ENCODE data around the gene RB1. TPM values are rescaled to one million over a fixed set of nuclear protein-coding genes. Genes with fewer than 3 reads are reported as not detected.

The RB1 gene
- total RNA-seq, 1 donor from 2014 or later, result 36.2 TPM

GRCh38 chr13:48304143-48304876, 759 bp downstream of the RB1 start:
- Mint-ChIP-seq H3K4me1 (ENCODE audit: unreplicated experiment) (peaks cover 18% of the 10 kb centered on the region), H3K27me3 (ENCODE audit: unreplicated experiment) (peaks cover 12% of the 10 kb centered on the region), H3K9me3 (ENCODE audit: unreplicated experiment) (no peaks in the 10 kb centered on the region), H3K4me3 (ENCODE audit: unreplicated experiment) (peak overlapping the region; percentile 95), H3K36me3 (ENCODE audit: low read depth, unreplicated experiment) (peaks cover 6% of the 10 kb centered on the region), H3K27ac (ENCODE audit: unreplicated experiment) (peak overlapping the region; percentile 89)
- TF ChIP-seq, protein P1, sequence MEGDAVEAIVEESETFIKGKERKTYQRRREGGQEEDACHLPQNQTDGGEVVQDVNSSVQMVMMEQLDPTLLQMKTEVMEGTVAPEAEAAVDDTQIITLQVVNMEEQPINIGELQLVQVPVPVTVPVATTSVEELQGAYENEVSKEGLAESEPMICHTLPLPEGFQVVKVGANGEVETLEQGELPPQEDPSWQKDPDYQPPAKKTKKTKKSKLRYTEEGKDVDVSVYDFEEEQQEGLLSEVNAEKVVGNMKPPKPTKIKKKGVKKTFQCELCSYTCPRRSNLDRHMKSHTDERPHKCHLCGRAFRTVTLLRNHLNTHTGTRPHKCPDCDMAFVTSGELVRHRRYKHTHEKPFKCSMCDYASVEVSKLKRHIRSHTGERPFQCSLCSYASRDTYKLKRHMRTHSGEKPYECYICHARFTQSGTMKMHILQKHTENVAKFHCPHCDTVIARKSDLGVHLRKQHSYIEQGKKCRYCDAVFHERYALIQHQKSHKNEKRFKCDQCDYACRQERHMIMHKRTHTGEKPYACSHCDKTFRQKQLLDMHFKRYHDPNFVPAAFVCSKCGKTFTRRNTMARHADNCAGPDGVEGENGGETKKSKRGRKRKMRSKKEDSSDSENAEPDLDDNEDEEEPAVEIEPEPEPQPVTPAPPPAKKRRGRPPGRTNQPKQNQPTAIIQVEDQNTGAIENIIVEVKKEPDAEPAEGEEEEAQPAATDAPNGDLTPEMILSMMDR (IDR thresholded peaks at IDR 0.05; ENCODE audit: unreplicated experiment), result no peak
- peak; percentile 14 for DNase-seq (ENCODE audit: low spot score)

GRCh38 chr13:48311223-48311622, 7.7 kb downstream of the RB1 start:
- Mint-ChIP-seq H3K9me3 (ENCODE audit: unreplicated experiment) (no peaks in the 10 kb centered on the region), H3K27me3 (ENCODE audit: unreplicated experiment) (no peaks in the 10 kb centered on the region), H3K27ac (ENCODE audit: unreplicated experiment) (no peak overlapping the region), H3K4me1 (ENCODE audit: unreplicated experiment) (peaks cover 3% of the 10 kb centered on the region), H3K36me3 (ENCODE audit: low read depth, unreplicated experiment) (peaks cover 23% of the 10 kb centered on the region), H3K4me3 (ENCODE audit: unreplicated experiment) (no peak overlapping the region)
- DNase-seq (ENCODE audit: low spot score), result no peak
- TF ChIP-seq, protein P1 (IDR thresholded peaks at IDR 0.05; ENCODE audit: unreplicated experiment), result no peak

GRCh38 chr13:48315969-48316650, 12.6 kb downstream of the RB1 start:
- Mint-ChIP-seq H3K27ac (ENCODE audit: unreplicated experiment) (no peak overlapping the region), H3K4me1 (ENCODE audit: unreplicated experiment) (peaks cover 3% of the 10 kb centered on the region), H3K27me3 (ENCODE audit: unreplicated experiment) (peaks cover 12% of the 10 kb centered on the region), H3K36me3 (ENCODE audit: low read depth, unreplicated experiment) (peaks cover 46% of the 10 kb centered on the region), H3K4me3 (ENCODE audit: unreplicated experiment) (peak overlapping the region; percentile 50), H3K9me3 (ENCODE audit: unreplicated experiment) (no peaks in the 10 kb centered on the region)
- TF ChIP-seq, protein P1 (IDR thresholded peaks at IDR 0.05; ENCODE audit: unreplicated experiment), result no peak
- DNase-seq (ENCODE audit: low spot score), result no peak

DNA sequence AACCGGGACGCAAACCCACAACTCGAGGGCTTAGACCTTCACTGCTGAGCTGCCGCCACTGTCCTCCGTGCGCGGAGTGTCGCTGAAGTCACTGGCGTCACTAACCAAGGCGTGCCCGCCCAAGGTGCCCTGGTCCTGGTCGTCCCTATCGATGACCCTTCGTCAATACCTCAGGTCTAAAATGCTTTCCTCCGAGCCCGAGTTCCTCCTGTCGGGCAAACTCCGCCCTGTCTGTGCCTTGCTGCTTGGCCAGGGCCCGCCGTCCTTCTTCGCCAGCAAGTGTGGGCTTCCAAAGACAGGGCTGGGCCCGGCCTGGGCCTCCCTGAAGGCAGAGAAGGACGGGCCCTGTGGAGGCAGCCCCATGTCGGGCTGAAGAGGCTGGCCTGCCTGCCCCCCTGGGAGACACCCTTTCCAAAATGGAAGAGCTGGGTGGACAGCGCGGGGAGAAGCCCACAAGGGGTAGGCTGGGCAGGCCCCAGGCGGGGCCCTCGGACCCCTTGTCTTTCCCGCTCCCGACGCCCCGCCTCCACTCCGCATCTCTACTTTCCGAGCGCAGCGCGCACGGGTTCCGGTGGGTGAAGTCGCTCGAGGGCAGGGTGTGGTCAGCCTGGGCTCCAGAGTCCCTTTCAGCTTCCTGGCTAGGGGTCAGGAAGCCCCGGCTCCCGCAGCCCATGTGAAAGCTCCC, 13.4 kb downstream of the RB1 start:
- TF ChIP-seq, protein P1 (IDR thresholded peaks at IDR 0.05; ENCODE audit: unreplicated experiment), result no peak
- H3K4me1 Mint-ChIP-seq (ENCODE audit: unreplicated experiment), result peaks cover 3% of the 10 kb centered on the region

More for the DNA sequence above, 13.4 kb downstream of the RB1 start:
- H3K36me3 Mint-ChIP-seq (ENCODE audit: low read depth, unreplicated experiment), result peaks cover 54% of the 10 kb centered on the region
- H3K4me3 Mint-ChIP-seq (ENCODE audit: unreplicated experiment), result peak overlapping the region; percentile 50
- peaks cover 15% of the 10 kb centered on the region for H3K27me3 Mint-ChIP-seq (ENCODE audit: unreplicated experiment)
- no peak overlapping the region for H3K27ac Mint-ChIP-seq (ENCODE audit: unreplicated experiment)
- no peak for DNase-seq (ENCODE audit: low spot score)
- H3K9me3 Mint-ChIP-seq (ENCODE audit: unreplicated experiment), result peaks cover 7% of the 10 kb centered on the region

All from endothelial cell (in vitro differentiated cells).